GM18519 (cell line): ENCODE data around the gene RBBP6.
"Not testable (repeated sequence)": the region's sequence is repeated elsewhere in the genome, so short reads cannot be mapped to it uniquely, and the experiment has no call there.

Source experiments
- ATAC-seq: cut with Tn5 transposase; IDR thresholded peaks from one replicate; pipeline ENCODE4 v1.9.1; 2021; ENCODE audit warnings: mild to moderate bottlenecking, moderate library complexity; ENCODE audit not compliant: unreplicated experiment, low FRiP score

RBBP6 gene, protein sequence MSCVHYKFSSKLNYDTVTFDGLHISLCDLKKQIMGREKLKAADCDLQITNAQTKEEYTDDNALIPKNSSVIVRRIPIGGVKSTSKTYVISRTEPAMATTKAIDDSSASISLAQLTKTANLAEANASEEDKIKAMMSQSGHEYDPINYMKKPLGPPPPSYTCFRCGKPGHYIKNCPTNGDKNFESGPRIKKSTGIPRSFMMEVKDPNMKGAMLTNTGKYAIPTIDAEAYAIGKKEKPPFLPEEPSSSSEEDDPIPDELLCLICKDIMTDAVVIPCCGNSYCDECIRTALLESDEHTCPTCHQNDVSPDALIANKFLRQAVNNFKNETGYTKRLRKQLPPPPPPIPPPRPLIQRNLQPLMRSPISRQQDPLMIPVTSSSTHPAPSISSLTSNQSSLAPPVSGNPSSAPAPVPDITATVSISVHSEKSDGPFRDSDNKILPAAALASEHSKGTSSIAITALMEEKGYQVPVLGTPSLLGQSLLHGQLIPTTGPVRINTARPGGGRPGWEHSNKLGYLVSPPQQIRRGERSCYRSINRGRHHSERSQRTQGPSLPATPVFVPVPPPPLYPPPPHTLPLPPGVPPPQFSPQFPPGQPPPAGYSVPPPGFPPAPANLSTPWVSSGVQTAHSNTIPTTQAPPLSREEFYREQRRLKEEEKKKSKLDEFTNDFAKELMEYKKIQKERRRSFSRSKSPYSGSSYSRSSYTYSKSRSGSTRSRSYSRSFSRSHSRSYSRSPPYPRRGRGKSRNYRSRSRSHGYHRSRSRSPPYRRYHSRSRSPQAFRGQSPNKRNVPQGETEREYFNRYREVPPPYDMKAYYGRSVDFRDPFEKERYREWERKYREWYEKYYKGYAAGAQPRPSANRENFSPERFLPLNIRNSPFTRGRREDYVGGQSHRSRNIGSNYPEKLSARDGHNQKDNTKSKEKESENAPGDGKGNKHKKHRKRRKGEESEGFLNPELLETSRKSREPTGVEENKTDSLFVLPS (N-terminal part only)

DNA sequence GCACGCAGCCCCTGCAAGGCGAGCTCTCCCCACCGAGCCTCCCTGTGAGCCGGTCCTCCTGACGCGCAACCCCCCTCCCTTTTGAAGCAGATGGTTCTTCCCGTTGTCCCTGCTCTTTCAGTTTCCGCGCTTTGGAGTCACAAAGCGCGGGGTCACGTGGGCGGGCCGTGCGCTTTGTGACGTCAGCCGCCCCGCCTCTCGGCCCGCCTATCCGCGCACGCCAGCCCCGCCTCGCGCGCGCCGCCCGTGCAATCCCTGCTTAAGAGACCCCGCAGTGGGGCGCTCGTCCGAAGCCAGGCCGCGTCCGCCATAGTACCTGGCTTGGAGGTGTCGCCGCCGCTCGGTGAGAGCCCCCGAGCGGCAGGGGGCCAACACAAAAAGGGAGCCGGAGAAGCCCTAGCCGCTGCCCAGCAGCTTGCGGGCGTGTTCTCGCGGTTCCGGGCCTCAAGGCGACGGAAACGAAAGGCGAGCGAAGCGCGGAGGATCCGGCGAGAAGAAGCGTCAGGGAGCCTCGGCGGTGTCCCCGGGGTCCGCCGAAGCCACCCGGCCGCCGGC is at the start of gene RBBP6:
RBBP6 (plus strand) TSS at position 272 of the 555 bp plus-strand sequence. CDS start 1,061 bp downstream, outside the sequence.
- peak; percentile 77 for ATAC-seq

GRCh38 chr16:24490866-24491265 is 48.5 kb upstream of the RBBP6 start:
- ATAC-seq = no peak

GRCh38 chr16:24491731-24492130 is 47.6 kb upstream of the RBBP6 start:
- no peak for ATAC-seq

DNA sequence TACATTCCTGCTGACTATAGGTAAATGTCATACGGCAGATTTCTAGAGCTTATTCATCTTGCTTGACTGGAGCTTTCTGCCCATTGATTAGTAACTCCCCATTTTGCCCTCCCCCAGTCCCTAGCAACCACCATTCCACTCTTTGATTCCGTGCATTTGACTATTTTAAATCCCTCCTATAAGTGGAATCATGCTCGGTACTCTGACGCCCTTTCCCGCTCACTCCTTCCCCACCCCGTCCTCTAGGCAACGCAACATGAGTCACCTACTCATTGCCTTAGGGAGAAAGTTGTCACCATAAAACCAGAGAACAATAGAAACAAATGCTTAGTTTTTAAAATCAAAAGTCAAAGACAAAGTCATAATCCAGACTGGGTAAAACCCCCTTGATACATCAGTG is 45.5 kb upstream of the RBBP6 start:
- no peak for ATAC-seq

GRCh38 chr16:24495207-24495606 is 44.2 kb upstream of the RBBP6 start:
- ATAC-seq = not testable (repeated sequence)

DNA sequence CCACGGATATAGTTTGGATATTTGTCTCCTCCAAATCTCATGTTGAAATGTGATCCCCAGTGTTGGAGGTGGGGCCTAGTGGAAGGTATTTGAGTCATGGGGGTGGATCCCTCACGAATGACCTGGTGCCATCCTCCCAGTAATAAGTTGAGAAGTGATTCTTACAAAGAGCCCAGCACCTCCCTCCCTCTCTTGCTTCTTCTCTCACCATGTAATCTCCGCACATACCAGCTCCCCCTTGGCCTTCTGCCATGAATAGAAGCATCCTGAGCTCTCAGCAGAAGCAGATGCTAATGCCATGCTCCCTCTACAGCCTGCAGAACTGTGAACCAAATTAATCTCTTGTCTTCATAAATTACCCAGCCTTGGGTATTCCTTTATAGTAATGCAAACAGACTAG is 41.9 kb upstream of the RBBP6 start:
- ATAC-seq = no peak

- ATAC-seq = no peak
Observed at GRCh38 chr16:24499193-24499814, 40.1 kb upstream of the RBBP6 start.

DNA sequence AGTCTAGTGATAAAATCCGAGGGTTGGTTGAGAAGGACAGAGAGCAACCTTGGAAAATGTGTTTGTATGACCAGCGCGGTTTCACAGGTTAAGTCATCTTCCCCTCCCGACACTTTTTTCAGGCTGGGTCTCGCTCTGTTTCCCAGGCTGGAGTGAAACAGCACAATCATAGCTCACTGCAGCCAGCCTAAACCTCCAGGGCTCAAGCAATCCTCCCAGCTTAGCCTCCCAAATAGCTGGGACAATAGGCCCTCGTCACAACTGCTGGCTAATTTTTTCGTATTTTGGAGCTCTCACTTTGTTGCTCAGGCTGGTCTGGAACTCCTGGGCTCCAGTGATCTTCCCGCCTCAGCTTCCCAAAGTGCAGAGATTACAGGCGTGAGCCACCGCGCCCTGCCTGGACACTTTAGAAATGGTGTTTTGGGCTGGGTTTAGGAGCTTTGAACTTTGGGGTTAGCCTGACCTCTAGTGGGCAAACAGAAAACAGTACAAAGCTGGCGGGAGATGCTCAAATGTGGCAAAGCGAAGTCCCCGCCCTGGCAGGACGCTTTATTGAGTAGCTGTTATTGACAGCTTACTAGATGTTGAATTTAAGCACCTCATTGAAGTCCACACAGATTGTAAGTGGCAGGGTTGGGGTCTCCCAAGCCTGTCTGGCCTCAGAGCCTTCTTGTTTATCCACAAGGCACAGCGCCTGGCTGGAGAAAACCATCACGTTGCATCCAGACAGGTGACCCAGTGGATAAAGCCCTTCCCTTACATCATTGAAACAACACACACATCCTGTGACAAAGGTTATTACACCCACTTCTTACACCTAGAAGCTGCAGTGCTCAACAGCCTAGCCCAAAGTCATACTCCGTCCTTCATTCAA is 34.7 kb upstream of the RBBP6 start:
- no peak for ATAC-seq

DNA sequence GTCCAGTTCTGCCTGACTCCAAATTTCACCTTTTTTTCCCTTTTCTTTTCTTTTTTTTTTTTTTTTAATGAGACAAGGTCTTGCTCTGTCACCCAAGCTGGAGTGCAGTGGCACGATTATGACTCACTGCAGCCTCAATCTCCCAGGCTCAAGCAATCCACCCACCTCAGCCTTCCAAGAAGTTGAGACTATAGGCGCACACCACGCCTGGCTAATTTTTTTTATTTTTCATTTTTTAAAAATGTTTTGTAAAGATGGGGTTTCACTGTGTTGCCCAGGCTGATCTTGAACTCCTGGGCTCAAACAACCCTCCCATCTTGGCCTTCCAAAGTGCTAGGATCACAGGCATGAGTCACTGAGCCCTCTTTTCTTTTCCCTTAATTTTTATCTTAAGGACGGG is 33.4 kb upstream of the RBBP6 start:
- ATAC-seq = no peak

DNA sequence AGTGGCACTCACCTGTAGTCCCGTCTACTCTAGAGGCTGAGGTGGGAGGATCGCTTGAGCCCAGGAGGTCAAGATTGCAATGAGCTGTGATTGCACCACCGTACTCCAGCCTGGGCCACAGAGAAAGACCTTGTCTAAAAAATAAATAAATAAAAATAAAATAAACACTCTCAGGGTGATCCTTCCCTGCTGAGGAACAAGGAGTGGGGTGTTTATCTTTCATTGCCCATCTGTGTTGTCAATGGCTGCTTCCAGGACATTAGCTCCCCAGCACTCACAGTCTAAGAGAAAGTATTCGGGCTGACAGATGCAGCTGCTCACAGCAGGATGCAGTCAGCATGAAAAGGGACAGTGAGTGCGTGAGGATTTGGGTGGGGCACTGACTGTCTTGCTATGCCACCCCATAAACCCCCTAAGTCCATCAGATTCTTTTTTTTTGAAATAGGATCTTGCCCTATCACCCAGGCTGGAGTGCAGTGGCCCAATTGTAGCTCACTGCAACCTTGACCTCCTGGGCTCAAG is 31.3 kb upstream of the RBBP6 start:
- ATAC-seq = no peak

GRCh38 chr16:24508614-24509013 is 30.8 kb upstream of the RBBP6 start:
- ATAC-seq = no peak

- ATAC-seq = no peak
Observed at GRCh38 chr16:24509536-24509935, 29.8 kb upstream of the RBBP6 start.

DNA sequence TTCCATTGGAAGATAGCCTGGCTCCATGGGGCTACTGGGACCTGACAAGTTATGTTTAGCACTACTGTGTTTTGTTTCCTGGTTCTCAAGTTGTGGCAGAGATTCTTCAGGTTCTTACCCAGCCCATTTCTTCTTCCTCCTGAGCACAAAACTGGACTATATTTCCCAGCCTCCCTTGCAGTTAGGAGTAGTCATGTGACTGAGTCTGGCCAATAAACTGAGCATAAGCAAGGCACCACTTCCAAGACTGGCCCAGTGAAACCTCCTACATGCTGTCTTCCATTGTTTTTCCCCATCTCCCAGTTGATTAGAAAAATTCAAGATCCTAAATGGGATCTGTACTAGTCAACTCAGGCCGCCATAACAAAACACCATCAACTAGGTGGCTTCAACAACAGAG is 28.2 kb upstream of the RBBP6 start:
- ATAC-seq = no peak

DNA sequence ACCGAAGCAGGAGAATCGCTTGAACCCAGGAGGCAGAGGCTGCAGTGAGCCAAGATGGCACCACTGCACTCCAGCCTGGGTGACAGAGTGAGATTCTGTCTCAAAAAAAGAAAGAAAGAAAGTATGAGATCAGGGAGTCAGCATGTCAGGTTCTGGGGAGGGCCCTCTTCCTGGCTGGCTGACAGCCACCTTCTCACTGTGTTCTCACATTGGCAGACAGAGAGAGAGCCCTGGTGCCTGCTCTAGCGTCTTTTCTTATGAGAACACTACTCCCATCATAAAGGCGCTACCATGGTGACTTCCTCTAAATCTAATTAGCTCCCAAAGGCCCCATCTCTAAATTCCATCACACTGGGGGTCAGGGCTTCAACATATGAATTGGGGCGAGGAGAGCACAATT is 27.6 kb upstream of the RBBP6 start:
- no peak for ATAC-seq

DNA sequence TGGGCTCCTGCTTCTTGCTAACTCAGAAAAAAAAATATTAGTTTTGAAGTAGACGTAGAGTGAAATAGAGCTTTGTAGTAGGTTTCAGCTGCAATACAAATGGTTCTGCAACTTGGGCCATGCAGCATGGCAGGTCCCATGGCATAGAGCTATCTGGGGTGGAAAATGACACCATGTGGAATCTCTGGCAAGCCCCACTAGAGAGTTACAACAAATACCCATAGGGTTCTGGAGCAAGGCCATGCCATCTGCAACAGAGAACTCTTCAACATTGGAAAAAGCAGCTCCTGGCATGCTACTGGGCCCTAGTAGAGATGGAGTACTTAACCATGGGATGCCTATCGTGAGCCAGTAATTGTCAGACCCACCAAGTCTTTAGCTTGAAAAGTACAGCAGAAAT is 25.3 kb upstream of the RBBP6 start:
- ATAC-seq = no peak

DNA sequence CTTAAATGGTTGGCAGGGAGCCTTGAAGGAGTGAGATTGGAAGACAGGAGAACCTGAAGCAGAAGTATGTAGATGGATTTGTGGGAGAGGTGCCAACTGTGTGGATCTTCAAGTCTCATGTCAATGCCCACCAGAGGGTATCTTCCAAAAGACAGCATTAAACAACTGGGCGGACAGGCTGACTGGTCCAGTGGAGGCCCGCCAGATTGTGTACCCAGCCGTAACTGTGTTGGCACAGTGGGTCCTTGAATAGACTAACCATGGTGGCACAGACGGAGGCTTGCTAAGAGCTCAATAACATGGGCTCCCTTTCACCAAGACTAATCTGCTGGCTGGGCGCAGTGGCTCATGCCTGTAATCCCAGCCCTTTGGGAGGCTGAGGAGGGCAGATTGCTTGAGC is 24.2 kb upstream of the RBBP6 start:
- ATAC-seq = no peak

DNA sequence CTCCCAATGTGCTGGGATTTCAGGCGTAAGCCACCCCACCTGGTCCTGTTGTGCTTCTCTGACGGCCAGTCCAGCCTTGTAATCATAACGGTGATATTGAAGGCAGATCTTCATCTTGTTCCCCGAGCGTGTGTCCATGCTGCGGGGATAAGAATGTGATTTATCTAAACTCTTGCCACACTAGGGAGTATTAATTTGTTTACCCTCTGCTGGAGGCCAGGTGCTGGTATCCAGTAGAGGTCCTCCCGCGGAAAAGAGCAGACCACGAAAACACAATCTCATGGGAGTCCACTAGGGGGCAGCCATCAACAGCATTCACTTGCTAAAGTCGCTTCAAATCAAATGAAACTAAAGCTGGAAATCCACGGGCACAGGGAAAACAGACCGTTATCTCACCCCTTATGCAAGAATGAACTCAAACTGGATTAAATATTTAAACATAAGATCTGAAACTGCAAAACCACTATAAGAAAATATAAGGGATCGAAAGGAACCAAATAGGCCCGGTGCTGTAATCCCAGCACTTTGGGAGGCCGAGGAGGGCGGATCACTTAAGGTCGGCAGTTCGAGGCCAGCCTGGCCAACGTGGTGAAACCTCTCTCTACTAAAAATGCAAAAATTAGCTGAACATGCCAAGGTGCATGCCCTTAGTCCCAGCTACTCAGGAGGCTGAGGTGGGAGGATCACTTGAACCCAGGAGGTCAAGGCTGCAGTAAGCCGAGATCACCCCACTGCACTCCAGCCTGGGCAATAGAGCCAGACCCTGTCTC is 22.3 kb upstream of the RBBP6 start:
- no peak for ATAC-seq

GRCh38 chr16:24518498-24518897 is 20.9 kb upstream of the RBBP6 start:
- ATAC-seq = no peak

GRCh38 chr16:24520983-24521382 is 18.4 kb upstream of the RBBP6 start:
- no peak for ATAC-seq
